GM21737 (cell line): ENCODE results near the gene ZC3H18.

Experiments used
- ATAC-seq: cut with Tn5 transposase; IDR thresholded peaks from one replicate; pipeline ENCODE4 v1.9.1; 2021; ENCODE audit warnings: mild to moderate bottlenecking, moderate library complexity; ENCODE audit not compliant: unreplicated experiment

The ZC3H18 gene

GRCh38 chr16:88671806-88672205 lies 101.6 kb downstream of the ZC3H18 start:
- no peak for ATAC-seq

GRCh38 chr16:88672776-88673175 lies 102.6 kb downstream of the ZC3H18 start:
- no peak for ATAC-seq

GRCh38 chr16:88673716-88674379 lies 103.6 kb downstream of the ZC3H18 start:
- no peak for ATAC-seq

- no peak for ATAC-seq
These were observed 106.5 kb downstream of the ZC3H18 start for GRCh38 chr16:88676502-88677242.

GRCh38 chr16:88677721-88678120 lies 107.5 kb downstream of the ZC3H18 start:
- no peak for ATAC-seq

- ATAC-seq: no peak
These were observed 108.2 kb downstream of the ZC3H18 start for GRCh38 chr16:88678224-88678979.

- ATAC-seq: no peak
These were observed 110.4 kb downstream of the ZC3H18 start for GRCh38 chr16:88680554-88681083.

- peak; percentile 22 for ATAC-seq
These were observed 111.0 kb downstream of the ZC3H18 start for GRCh38 chr16:88681084-88681680.
